Inflammatory macrophage treated with lipopolysaccharide for 1 hour (primary cell): Measurements from ENCODE around the gene KBTBD6.
"Not testable (repeated sequence)": the region's sequence is repeated elsewhere in the genome, so short reads cannot be mapped to it uniquely, and the experiment has no call there.

Experiments
- DNase-seq, 2 donors: peaks; one replicate each; pipeline ENCODE4 v3.0.0-alpha.2; 2020 to 2022

KBTBD6 gene, protein sequence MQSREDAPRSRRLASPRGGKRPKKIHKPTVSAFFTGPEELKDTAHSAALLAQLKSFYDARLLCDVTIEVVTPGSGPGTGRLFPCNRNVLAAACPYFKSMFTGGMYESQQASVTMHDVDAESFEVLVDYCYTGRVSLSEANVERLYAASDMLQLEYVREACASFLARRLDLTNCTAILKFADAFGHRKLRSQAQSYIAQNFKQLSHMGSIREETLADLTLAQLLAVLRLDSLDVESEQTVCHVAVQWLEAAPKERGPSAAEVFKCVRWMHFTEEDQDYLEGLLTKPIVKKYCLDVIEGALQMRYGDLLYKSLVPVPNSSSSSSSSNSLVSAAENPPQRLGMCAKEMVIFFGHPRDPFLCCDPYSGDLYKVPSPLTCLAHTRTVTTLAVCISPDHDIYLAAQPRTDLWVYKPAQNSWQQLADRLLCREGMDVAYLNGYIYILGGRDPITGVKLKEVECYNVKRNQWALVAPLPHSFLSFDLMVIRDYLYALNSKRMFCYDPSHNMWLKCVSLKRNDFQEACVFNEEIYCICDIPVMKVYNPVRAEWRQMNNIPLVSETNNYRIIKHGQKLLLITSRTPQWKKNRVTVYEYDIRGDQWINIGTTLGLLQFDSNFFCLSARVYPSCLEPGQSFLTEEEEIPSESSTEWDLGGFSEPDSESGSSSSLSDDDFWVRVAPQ

DNA sequence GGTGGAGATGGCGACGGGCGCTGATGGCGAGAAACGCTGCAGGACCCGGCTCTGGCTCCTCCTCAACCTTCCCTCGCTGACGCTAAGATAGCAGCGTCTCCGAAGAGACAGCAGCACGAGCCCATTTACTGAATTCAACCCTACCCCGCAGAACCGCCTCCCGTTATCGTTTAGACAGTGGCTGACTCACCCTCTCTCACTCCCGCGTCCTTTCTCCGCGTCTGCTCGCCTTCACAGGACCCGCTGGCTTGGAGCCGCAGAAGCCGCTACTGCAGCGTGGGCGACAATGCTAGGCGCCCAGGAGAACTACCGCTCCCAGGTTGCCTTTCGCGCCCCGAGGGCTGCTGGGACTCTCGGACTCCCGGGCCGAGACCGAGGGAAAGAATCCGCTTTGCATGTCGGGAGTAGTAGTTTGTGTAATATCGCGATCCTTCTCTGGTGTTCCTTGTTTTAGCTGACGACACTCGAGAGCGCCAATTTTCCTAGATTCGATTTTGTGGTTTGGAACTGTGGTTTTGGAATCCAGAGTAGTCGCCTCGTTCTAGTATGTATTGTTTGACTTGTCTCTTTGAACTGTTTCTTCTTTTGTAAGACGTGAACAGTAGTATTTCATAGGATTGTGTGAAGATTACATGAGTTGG is at the start of gene KBTBD6:
TSS of gene KBTBD6 (minus strand) at position 291 of the 641 bp plus-strand sequence. CDS start 291 bp downstream, outside the sequence.
- peak; percentile 98 to 99 for DNase-seq

GRCh38 chr13:41182231-41182630 is 49.6 kb upstream of the KBTBD6 start:
- DNase-seq, result no peak

DNA sequence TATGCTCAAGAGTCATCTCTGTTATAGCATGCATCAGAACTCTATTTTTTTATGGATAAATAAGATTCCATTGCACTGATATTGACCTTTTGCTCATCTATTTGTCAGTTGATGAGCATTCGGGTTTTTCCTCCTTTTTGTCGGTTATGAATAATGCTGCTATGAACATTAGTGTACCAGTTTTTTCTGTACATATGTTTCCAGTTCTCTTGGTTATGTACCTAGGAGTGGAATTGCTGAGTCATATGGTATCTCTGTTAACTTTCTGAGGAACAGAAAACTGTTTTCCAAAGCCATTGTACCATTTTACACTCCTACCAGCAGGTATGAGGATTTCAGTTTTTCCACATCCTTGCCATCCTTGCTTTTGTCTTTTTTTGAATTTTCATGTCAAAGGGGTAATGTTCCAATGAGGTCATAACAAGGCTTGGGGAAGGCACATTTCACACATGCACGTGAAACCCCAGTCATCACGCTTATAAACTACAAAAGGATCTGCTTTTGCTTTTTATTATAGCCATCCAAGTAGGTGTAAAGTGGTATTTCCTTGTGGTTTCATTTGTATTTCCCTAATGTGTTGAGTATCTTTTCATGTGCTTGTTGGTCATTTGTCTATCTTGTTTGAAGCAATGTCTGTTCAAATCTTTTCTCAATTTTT is 47.1 kb upstream of the KBTBD6 start:
- DNase-seq, result peak in 1 of 2 donors; percentile 15

GRCh38 chr13:41178040-41178439 is 45.4 kb upstream of the KBTBD6 start:
- DNase-seq, result peak; percentile 43 to 46

DNA sequence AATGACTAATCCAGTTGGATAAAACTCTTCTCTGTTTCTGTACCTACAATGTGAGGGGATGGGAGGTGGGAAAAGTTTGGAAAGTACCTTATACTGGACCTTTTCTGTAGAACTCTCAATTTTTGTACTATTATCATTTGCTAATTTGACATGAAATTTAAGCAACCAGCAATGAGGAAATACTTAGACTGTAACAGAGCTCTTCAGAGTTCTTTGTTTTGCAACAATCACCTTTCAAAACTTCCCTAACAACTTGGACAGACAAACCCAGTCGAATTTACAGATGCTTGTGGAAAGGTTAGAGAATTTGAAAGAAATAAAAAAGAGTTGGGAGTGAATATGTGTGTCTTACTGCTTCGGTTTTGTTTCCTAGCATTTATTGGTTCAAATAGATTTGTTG is 45.0 kb upstream of the KBTBD6 start:
- DNase-seq, result peak; percentile 74

DNA sequence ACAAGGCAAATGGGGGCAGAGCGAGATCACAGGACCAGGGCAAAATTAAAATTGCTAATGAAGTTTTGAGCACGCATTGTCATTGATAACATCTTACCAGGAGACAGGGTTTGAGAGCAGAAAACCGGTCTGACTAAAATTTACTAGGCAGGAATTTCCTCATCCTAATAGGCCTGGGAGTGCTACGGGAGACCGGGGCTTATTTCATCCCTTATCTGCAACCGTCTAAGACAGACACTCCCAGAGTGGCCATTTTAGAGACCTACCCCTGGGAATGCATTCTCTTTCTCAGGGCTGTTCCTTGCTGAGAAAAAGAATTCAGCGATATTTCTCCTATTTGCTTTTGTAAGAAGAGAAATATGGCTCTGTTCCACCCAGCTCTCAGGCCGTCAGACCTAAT is 43.0 kb upstream of the KBTBD6 start:
- DNase-seq, result not testable (repeated sequence)

- DNase-seq, result no peak
These were observed 29.5 kb upstream of the KBTBD6 start for GRCh38 chr13:41162151-41162550.

DNA sequence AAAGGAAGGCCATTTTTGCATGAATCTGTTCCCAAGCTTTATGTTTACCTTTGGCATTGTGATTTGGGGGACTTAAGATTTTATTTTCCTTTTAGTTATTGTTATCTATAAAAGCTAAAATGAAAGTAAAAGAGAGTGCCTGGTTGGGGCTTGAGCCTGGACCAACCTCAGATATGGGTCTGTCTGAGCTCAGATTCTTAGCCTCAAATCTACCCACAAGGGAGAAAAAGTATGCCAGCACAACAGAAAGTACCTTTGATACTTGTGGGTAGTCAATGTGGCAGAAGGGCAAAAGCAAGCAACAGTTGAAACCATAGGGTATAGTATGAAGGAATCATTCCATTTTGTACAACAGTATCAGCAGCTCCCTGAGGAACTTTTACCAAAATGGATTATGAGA is 26.6 kb upstream of the KBTBD6 start:
- no peak for DNase-seq

DNA sequence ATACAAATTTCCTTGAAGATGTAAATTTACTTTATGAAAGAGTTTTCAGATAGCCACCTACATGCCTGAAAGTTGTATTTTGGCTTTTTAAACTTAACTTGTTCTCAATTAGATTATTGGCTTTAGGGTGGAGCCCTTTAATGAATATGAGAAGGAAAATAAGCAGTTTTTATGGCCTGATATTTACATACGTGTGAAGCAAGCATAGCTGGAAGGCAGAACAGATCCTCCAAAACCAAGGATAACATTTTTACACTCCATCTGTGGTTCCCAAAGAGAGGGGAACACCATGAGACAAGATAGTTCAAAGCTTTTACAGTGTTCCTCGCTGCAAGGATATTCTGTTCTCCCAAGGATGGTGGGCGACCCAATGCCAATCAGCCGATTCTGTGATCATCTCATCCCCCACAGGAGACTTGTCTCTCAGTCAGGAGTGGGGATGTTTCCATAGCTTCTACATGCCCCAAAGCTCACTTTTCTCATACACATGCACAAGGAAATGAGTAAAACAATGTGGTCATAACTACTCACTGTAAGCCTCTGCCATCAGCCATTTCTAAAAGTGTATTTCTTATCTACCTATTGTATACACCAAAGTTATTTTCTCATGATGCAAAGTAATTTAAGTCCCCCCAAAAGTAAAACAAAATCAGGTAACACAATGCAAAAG is 24.6 kb upstream of the KBTBD6 start:
- no peak for DNase-seq

DNA sequence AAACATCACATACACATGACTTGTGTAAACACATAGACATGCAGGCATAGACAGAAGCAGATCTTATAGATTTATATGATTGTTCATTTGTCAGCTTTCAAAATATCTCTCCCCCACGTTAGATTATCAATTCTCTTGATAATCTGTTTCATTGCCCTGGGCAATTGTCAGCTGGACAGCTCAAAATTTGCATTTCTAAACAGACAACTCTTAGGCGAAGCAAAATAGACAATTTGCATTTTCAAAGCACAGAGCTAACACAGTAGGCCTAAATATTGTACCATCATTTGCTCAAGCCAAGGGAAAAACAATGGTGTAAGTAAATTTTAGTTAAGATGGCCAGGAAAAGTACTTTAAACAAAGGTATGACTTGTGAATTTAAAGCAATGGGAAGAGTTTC is 24.0 kb upstream of the KBTBD6 start:
- DNase-seq, result no peak

- DNase-seq, result no peak
These were observed 21.4 kb upstream of the KBTBD6 start for GRCh38 chr13:41154042-41154441.

DNA sequence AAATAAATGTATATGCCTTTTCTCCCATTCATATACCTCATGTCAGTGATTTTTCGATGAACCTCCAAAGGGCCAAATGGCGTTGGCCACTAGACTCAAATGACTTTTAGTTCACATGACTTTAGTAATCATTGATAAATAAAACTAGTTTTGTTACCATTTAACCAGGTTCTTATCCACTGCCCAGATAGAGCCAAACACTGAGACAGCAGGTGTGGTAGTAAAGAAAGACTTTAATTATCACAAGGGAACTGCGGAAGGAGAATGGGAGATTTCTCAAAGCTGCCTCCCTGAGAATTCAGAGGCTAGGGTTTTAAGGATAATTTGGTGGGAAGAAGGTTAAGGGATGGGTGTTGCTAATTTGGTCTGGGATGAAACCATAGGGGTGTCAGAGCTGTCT is 19.4 kb upstream of the KBTBD6 start:
- no peak for DNase-seq

- DNase-seq, result no peak
These were observed 17.5 kb upstream of the KBTBD6 start for GRCh38 chr13:41150058-41150457.

GRCh38 chr13:41148419-41149283 is 16.0 kb upstream of the KBTBD6 start:
- DNase-seq, result no peak

GRCh38 chr13:41145136-41145908 is 12.7 kb upstream of the KBTBD6 start:
- DNase-seq, result no peak

- DNase-seq, result no peak
These were observed 12.0 kb upstream of the KBTBD6 start for GRCh38 chr13:41144576-41144975.

DNA sequence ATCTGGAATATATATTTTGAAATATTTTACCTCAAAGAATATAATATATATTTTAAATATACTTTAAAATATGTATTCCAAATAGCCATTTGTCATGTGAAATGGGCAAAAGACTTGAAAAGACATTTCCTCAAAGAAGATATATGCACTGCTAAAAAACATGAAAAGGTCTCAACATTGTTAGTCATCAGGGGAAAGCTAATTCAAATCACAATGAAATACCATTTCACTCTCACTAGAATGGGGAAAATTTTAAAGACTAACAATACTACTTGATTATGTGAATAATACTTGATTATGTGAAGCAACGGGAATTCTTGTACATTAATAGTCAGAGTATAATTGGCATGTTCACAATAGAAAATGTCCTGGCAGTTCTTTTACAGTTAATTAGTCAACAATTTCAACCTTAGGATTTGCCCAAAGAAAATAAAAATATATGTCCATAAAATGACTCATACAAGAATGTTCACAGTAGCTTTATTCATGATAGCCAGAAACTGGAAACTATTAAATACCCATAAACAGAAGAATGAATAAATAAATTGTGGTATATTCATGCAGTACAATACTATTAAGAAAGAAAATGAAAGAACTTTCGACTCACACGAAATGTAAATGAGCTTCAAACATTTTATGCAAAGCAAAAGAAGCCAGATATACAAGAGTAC is 6.8 kb upstream of the KBTBD6 start:
- no peak for DNase-seq

GRCh38 chr13:41137951-41138350 is 5.3 kb upstream of the KBTBD6 start:
- no peak for DNase-seq

- no peak for DNase-seq
These were observed 4.6 kb upstream of the KBTBD6 start for GRCh38 chr13:41137241-41137640.

GRCh38 chr13:41136396-41137031 is 3.9 kb upstream of the KBTBD6 start:
- no peak for DNase-seq
